ENCODE measurements around the gene PSMG2. TPM values are rescaled to one million over a fixed set of nuclear protein-coding genes. Genes with fewer than 3 reads are reported as not detected.
"Not testable (repeated sequence)": the region's sequence is repeated elsewhere in the genome, so short reads cannot be mapped to it uniquely, and the experiment has no call there.

The PSMG2 gene
- polyA plus RNA-seq, 2 of the 4 experiments (the other 2 are of a cell fraction): 69.2 to 75.7 TPM

DNA sequence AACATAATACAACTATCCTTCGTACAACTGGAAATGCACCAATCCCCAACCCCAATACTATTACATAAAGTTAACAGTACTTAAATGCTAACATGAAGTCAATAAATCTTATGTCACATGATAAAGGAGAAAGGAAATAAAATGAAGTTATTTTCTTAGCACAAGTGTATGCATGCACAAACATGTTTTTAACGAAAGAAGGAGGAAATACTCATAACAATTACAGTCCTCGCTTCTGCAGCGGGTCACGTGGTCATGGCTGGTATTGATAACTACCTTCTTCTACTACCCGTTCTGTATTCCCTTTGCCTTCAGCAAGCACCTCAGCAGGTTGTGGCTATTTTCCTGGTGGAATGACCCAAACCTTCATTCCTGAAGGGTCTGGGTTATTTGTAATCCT, 51.7 kb downstream of the PSMG2 start:
- Histone ChIP-seq H3K4me3 (no peak overlapping the region), H3K4me1 (no peaks in the 10 kb centered on the region), H3K9me3 (no peaks in the 10 kb centered on the region), H3K4me2 (no peak overlapping the region), H3K27ac (no peak overlapping the region)
- WGBS (ENCODE audit: missing lambda C conversion rate): 86% methylated on average over 6 of the region's 6 CpGs
- CTCF ChIA-PET: no interaction called here
- FAIRE-seq (no peak), DNase-seq (ENCODE audit: low read depth in 1 of 2, low spot score in 1 of 2) (no peak), ATAC-seq (no peak)
- TF ChIP-seq SREBF2 (IDR thresholded peaks at IDR 0.05): no peak
- TF ChIP-seq, protein P1, sequence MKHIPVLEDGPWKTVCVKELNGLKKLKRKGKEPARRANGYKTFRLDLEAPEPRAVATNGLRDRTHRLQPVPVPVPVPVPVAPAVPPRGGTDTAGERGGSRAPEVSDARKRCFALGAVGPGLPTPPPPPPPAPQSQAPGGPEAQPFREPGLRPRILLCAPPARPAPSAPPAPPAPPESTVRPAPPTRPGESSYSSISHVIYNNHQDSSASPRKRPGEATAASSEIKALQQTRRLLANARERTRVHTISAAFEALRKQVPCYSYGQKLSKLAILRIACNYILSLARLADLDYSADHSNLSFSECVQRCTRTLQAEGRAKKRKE (CRISPR knock-in tag; IDR thresholded peaks at IDR 0.05; ENCODE audit: low read depth): no peak
- no peak for TF ChIP-seq GATA3 (IDR thresholded peaks at IDR 0.05; ENCODE audit: borderline replicate concordance)
- POLR2A ChIA-PET: no interaction called here

DNA sequence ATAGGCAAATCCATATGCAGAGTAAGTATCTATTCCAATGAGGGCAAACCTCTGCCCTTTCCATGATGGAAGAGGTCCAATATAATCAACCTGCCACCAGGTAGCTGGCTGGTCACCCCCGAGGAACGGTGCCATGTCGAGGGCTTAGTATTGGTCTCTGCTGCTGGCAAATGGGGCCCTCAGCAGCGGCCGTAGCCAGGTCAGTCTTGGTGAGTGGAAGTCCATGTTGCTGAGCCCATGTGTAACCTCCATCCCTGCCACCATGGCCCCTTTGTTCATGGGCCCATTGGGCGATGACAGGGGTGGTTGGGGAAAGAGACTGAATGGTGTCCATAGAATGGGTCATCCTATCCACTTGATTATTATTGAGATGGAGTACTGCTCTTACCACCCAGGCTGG, 52.8 kb downstream of the PSMG2 start:
- H3K4me1 ChIP-seq; FAIRE-seq; H3K27ac ChIP-seq; CTCF ChIA-PET; ATAC-seq; POLR2A ChIA-PET; H3K4me2 ChIP-seq; H3K9me3 ChIP-seq; DNase-seq (ENCODE audit: low read depth in 1 of 2, low spot score in 1 of 2); H3K4me3 ChIP-seq: not testable (repeated sequence)
- WGBS (ENCODE audit: missing lambda C conversion rate): 97% methylated on average over 3 of the region's 6 CpGs

DNA sequence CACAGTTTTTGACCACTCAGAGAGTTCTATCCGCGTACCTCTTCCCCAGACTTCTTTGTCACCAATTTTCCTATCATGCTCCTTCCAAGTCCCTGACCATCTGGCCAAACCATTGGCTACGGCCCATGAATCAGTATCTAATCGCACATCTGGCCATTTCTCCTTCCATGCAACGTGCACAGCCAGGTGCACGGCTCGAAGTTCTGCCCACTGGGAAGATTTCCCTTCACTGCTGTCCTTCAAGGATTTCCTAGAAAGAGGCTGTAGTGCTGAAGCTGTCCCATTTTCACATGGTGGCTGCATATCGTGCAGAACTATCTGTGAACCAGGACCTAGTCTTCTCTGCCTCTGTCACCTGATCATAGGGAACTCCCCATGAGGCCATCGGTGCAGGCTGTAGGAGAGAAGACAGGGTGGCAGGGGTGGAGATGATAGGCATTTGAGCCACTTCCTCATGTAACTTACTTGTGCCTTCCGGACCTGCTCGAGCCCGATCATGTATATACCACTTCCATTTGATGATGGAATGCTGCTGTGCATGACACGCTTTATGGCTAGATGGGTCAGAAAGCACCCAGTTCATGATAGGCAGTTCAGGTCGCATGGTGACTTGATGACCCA, 53.9 kb downstream of the PSMG2 start:
- DNase-seq (ENCODE audit: low read depth in 1 of 2, low spot score in 1 of 2); CTCF ChIA-PET; H3K27ac ChIP-seq; H3K4me1 ChIP-seq; H3K9me3 ChIP-seq; H3K4me3 ChIP-seq; H3K4me2 ChIP-seq; FAIRE-seq; ATAC-seq; POLR2A ChIA-PET: not testable (repeated sequence)
- WGBS (ENCODE audit: missing lambda C conversion rate): 89% methylated on average over 11 of the region's 14 CpGs

DNA sequence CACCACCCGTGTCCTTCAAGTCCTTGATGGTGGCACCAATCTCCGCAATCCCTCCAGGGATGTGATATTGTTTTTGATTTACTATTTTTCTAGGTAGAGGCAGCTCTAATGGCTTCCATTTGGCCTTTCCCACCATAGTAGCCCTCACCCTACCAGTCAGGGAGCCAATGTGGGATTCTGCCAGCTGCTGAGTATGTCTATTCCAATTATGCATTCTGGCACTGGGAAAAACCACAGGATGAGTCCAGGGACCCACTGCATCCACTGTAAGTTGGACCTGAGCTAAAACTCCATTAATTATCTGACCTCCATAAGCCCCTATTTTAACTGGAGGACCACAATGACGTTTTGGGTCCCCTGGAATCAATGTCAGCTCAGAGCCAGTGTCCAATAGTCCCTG, 55.7 kb downstream of the PSMG2 start:
- H3K9me3 ChIP-seq: not testable (repeated sequence)
- CTCF ChIA-PET: interaction anchor here (1.2 to 4.5 kb wide), 2 partner anchors 14 to 31 kb away, joined by 3 to 16 read pairs; no protein-coding TSS in a partner anchor

DNA sequence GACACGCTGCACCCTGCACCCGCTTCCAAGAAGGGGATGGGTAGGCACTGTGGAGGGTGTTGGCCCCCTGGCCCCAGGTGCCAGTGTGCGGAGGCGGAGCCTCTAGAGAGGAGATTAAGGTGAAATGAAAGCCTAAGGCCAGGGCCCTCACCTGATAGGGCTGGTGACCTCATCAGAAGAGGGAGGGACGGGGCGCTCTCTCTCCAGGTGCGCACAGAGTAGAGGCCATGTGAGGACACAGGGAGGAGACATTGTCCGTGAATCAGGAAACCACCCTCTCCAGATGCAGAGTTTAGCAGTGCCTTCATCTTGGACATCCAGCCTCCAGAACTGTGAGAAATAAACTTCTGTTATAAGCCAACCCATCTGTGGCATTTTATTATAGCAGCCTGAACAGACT, 62.3 kb downstream of the PSMG2 start:
- no peak for FAIRE-seq
- ATAC-seq: no peak
- POLR2A ChIA-PET: no interaction called here
- Histone ChIP-seq H3K27ac (no peak overlapping the region), H3K4me2 (no peak overlapping the region), H3K4me1 (no peaks in the 10 kb centered on the region), H3K4me3 (no peak overlapping the region), H3K9me3 (no peaks in the 10 kb centered on the region)
- 72% methylated on average over 8 of the region's 8 CpGs for WGBS (ENCODE audit: missing lambda C conversion rate)
- no peak for TF ChIP-seq PHF8 (IDR thresholded peaks at IDR 0.05; ENCODE audit: borderline replicate concordance, low read depth)
- TF ChIP-seq, protein P1 (CRISPR knock-in tag; IDR thresholded peaks at IDR 0.05; ENCODE audit: low read depth): no peak
- TF ChIP-seq, protein P2, sequence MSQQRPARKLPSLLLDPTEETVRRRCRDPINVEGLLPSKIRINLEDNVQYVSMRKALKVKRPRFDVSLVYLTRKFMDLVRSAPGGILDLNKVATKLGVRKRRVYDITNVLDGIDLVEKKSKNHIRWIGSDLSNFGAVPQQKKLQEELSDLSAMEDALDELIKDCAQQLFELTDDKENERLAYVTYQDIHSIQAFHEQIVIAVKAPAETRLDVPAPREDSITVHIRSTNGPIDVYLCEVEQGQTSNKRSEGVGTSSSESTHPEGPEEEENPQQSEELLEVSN (IDR thresholded peaks at IDR 0.05; ENCODE audit: borderline replicate concordance, low read depth): no peak
- no peak for TF ChIP-seq HOXB5 (CRISPR knock-in tag; IDR thresholded peaks at IDR 0.05)
- TF ChIP-seq ZNF302 (CRISPR knock-in tag; IDR thresholded peaks at IDR 0.05): no peak
- no peak for TF ChIP-seq RCOR1 (IDR thresholded peaks at IDR 0.05; ENCODE audit: low read depth, low read length)
- TF ChIP-seq POLR2A (IDR thresholded peaks at IDR 0.05; ENCODE audit: low read length): no peak
- TF ChIP-seq CBX8 (IDR thresholded peaks at IDR 0.05): no peak
- TF ChIP-seq FOSB (CRISPR knock-in tag; IDR thresholded peaks at IDR 0.05): no peak
- TF ChIP-seq POLR2AphosphoS2 (conservative IDR thresholded peaks at IDR 0.05; ENCODE audit: low read length): no peak
- no peak for TF ChIP-seq MAZ (IDR thresholded peaks at IDR 0.05; ENCODE audit: borderline replicate concordance, low read depth, low read length)
- no peak for TF ChIP-seq ZC3H11A (IDR thresholded peaks at IDR 0.05)
- no peak for TF ChIP-seq GATA3 (IDR thresholded peaks at IDR 0.05; ENCODE audit: borderline replicate concordance)
- CTCF ChIA-PET: interaction anchor here (2.0 kb wide), 1 partner anchor 169 kb away, joined by 8 read pairs; no protein-coding TSS in a partner anchor
- no peak for DNase-seq (ENCODE audit: low read depth in 1 of 2, low spot score in 1 of 2)

More for the DNA sequence above, 55.7 kb downstream of the PSMG2 start:
- POLR2A ChIA-PET; H3K4me2 ChIP-seq; ATAC-seq; DNase-seq (ENCODE audit: low read depth in 1 of 2, low spot score in 1 of 2); H3K4me1 ChIP-seq; FAIRE-seq; H3K4me3 ChIP-seq; H3K27ac ChIP-seq: not testable (repeated sequence)
- 61% methylated on average over 3 of the region's 3 CpGs for WGBS (ENCODE audit: missing lambda C conversion rate)

Measured in A549 (cell line).